Parathyroid adenoma (tissue), 2 donors: Measurements from ENCODE around the gene PCDH9.

ENCODE experiments used
- H2AFZ ChIP-seq: fragments of 300-600 bp; sonication (generic); one replicate; pipeline ENCODE4 v1.7.0; 2017; ENCODE audit warnings: antibody characterized with exemption, mild to moderate bottlenecking
- H3K27ac ChIP-seq: fragments of 300-600 bp; sonication (generic); one replicate; pipeline ENCODE4 v1.7.0; 2017
- H3K27me3 ChIP-seq: fragments of 300-600 bp; sonication (generic); one replicate; pipeline ENCODE4 v1.7.0; 2017; ENCODE audit warnings: low read length; ENCODE audit not compliant: control insufficient read depth, insufficient read depth
- H3K36me3 ChIP-seq: fragments of 300-600 bp; sonication (generic); one replicate; pipeline ENCODE4 v1.7.0; 2017; ENCODE audit warnings: low read length; ENCODE audit not compliant: control insufficient read depth, insufficient read depth
- H3K4me1 ChIP-seq: fragments of 300-600 bp; sonication (generic); one replicate; pipeline ENCODE4 v1.7.0; 2017; ENCODE audit warnings: control low read depth
- H3K4me2 ChIP-seq: fragments of 300-600 bp; sonication (generic); one replicate; pipeline ENCODE4 v1.7.0; 2017; ENCODE audit warnings: low read length
- H3K4me3 ChIP-seq: fragments of 300-600 bp; sonication (generic); one replicate; pipeline ENCODE4 v1.7.0; 2017; ENCODE audit warnings: low read depth, low read length
- H3K79me2 ChIP-seq: fragments of 300-600 bp; sonication (generic); one replicate; pipeline ENCODE4 v1.7.0; 2017; ENCODE audit warnings: control low read depth
- H3K9ac ChIP-seq: fragments of 300-600 bp; sonication (generic); one replicate; pipeline ENCODE4 v1.7.0; 2017; ENCODE audit warnings: mild to moderate bottlenecking
- H3K9me3 ChIP-seq: fragments of 300-600 bp; sonication (generic); one replicate; pipeline ENCODE4 v1.7.0; 2017; ENCODE audit warnings: low read length; ENCODE audit not compliant: control insufficient read depth
- TF ChIP-seq, protein P1 (sequence below): fragments of 300-600 bp; sonication (generic); IDR thresholded peaks from one replicate; pipeline ENCODE4 v1.7.0; 2017; ENCODE audit warnings: antibody characterized with exemption, mild to moderate bottlenecking
- donor health status: primary hyperparathyroidism.

Gene PCDH9

DNA sequence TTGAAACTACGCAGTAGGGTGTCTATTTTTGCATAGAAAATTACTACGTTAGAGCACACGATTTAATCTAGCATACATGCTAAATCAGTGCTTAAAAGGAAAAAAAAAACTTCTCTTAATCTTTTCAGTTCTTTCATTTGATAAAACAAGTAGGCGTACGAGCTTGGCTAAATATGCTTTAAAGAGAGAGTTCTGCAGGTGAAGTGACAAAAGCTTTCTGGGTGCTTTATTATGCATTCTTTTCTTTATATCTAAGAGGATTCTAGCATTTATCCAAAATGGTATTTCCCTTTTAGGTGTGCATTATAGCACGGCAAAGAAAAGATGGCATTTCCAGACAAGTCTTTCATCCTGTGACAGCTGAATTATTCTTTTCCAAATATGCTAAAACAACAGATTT, 281.2 kb downstream of the PCDH9 start:
- H3K79me2 ChIP-seq = no peaks in the 10 kb centered on the region
- H3K4me1 ChIP-seq = no peaks in the 10 kb centered on the region
- no peak overlapping the region for H3K4me3 ChIP-seq
- H2AFZ ChIP-seq = no peak overlapping the region
- H3K9ac ChIP-seq = no peak overlapping the region
- H3K9me3 ChIP-seq = no peaks in the 10 kb centered on the region
- H3K27ac ChIP-seq = no peak overlapping the region
- TF ChIP-seq, protein P1, sequence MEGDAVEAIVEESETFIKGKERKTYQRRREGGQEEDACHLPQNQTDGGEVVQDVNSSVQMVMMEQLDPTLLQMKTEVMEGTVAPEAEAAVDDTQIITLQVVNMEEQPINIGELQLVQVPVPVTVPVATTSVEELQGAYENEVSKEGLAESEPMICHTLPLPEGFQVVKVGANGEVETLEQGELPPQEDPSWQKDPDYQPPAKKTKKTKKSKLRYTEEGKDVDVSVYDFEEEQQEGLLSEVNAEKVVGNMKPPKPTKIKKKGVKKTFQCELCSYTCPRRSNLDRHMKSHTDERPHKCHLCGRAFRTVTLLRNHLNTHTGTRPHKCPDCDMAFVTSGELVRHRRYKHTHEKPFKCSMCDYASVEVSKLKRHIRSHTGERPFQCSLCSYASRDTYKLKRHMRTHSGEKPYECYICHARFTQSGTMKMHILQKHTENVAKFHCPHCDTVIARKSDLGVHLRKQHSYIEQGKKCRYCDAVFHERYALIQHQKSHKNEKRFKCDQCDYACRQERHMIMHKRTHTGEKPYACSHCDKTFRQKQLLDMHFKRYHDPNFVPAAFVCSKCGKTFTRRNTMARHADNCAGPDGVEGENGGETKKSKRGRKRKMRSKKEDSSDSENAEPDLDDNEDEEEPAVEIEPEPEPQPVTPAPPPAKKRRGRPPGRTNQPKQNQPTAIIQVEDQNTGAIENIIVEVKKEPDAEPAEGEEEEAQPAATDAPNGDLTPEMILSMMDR = no peak
- no peak overlapping the region for H3K4me2 ChIP-seq
- H3K36me3 ChIP-seq = no peaks in the 10 kb centered on the region
- no peaks in the 10 kb centered on the region for H3K27me3 ChIP-seq

- Histone ChIP-seq H2AFZ (no peak overlapping the region), H3K36me3 (no peaks in the 10 kb centered on the region), H3K79me2 (no peaks in the 10 kb centered on the region), H3K4me1 (no peaks in the 10 kb centered on the region), H3K9me3 (no peaks in the 10 kb centered on the region), H3K27me3 (no peaks in the 10 kb centered on the region), H3K27ac (no peak overlapping the region), H3K4me2 (no peak overlapping the region), H3K9ac (no peak overlapping the region), H3K4me3 (no peak overlapping the region)
- TF ChIP-seq, protein P1 = no peak
Measured at GRCh38 chr13:66943530-66943929, 286.6 kb downstream of the PCDH9 start.

DNA sequence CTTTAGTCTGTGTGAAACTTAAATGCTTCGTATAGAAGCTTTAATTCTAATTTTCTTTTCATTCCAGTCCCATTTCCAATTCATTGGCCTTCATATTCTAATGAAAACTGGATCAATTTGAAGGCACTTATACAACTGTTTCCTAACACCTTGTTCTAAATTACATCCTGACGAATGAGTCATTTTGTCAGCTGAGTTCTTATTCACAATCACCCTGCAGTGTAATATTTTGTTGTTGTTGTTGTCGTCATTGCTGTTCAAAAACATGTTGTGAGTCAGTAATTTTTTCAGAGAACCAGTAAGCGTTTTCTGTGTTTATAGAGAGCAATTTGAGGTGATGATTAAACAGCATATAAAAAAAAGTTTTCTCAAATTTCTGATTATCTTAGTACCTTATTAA, 290.0 kb downstream of the PCDH9 start:
- Histone ChIP-seq H3K9ac (no peak overlapping the region), H3K27me3 (no peaks in the 10 kb centered on the region)

GRCh38 chr13:66937423-66937822, 292.7 kb downstream of the PCDH9 start:
- Histone ChIP-seq H3K9me3 (no peaks in the 10 kb centered on the region), H3K4me1 (no peaks in the 10 kb centered on the region), H3K27me3 (no peaks in the 10 kb centered on the region), H2AFZ (no peak overlapping the region), H3K4me2 (no peak overlapping the region), H3K4me3 (no peak overlapping the region), H3K79me2 (no peaks in the 10 kb centered on the region), H3K27ac (no peak overlapping the region), H3K36me3 (no peaks in the 10 kb centered on the region), H3K9ac (no peak overlapping the region)
- TF ChIP-seq, protein P1 = no peak

More for the DNA sequence above, 290.0 kb downstream of the PCDH9 start:
- Histone ChIP-seq H3K36me3 (no peaks in the 10 kb centered on the region), H3K27ac (no peak overlapping the region), H2AFZ (no peak overlapping the region), H3K4me1 (no peaks in the 10 kb centered on the region), H3K4me3 (no peak overlapping the region), H3K4me2 (no peak overlapping the region), H3K9me3 (no peaks in the 10 kb centered on the region), H3K79me2 (no peaks in the 10 kb centered on the region)
- TF ChIP-seq, protein P1 = no peak

DNA sequence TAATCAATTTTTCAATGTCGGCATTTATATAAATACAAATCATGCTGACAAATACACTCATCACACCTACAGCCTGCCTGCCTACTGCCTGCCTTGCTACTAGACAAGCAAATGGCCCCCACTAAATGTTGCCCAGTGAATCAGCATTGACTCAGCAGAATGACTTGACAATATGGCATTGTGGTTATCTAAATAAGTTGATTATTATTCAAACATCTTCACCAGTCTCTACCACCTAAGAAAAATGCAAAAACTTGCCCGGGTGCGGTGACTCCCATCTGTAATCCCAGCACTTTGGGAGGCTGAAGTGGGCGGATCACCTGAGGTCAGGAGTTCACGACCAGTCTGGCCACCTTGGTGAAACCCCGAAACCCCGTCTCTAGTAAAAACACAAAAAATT, 296.1 kb downstream of the PCDH9 start:
- TF ChIP-seq, protein P1 = no peak
- Histone ChIP-seq H3K27ac (no peak overlapping the region), H3K4me3 (no peak overlapping the region)

More for the DNA sequence above, 296.1 kb downstream of the PCDH9 start:
- Histone ChIP-seq H3K27me3 (no peaks in the 10 kb centered on the region), H2AFZ (no peak overlapping the region), H3K79me2 (no peaks in the 10 kb centered on the region), H3K4me1 (no peaks in the 10 kb centered on the region), H3K9ac (no peak overlapping the region), H3K36me3 (no peaks in the 10 kb centered on the region), H3K9me3 (no peaks in the 10 kb centered on the region), H3K4me2 (no peak overlapping the region)
